Measurements from ENCODE around the gene SPATA19. TPM values are rescaled to one million over a fixed set of nuclear protein-coding genes. Genes with fewer than 3 reads are reported as not detected.

SPATA19 gene
- total and polyA plus RNA-seq, 2 of the 4 experiments (the other 2 are of a cell fraction), result not detected

DNA sequence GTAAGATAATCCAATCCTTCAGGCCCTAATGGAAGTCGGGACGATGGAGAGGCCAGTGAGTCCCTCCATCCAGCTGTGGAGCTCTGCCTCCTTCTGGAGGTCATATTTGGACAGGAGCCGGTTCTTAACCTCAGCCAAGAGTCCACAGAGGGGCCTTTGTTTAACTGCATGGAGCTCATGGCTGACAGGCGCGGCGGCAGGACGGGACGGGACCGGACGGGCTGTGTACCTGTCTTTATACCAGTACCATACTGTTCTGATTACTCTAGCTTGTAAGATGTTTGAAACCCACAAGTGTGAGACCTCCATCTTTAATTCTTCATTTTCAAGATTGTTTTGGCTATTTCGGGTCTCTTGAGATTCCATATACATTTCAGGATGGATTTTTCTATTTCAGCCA, 20.2 kb upstream of the SPATA19 start:
- no peak overlapping the region for H3K18ac ChIP-seq (ENCODE audit: low read depth, low read length)
- no peak overlapping the region for H2BK5ac ChIP-seq (ENCODE audit: low read depth, low read length, poor library complexity, severe bottlenecking)
- no peak overlapping the region for H2AK5ac ChIP-seq (ENCODE audit: low read depth, low read length)
- H3K9me3 ChIP-seq (ENCODE audit: control insufficient read depth, insufficient read depth, low read length), result peaks cover 16% of the 10 kb centered on the region
- in situ Hi-C loops (cut with MboI; ENCODE audit: low sequenced_read_pairs), result no loop called here
- dilution Hi-C loops (cut with HindIII; ENCODE audit: low sequenced_read_pairs, unreplicated experiment), result no loop called here
- H3K79me1 ChIP-seq (ENCODE audit: low read depth in 1 of 2, low read length in 2 of 2), result no peaks in the 10 kb centered on the region
- no peak for TF ChIP-seq MXI1 (IDR thresholded peaks at IDR 0.05; ENCODE audit: borderline replicate concordance, low read depth, low read length)
- TF ChIP-seq USF2 (IDR thresholded peaks at IDR 0.05; ENCODE audit: low read depth, low read length), result no peak
- no peak for TF ChIP-seq MAFK (IDR thresholded peaks at IDR 0.05; ENCODE audit: low read depth, low read length)
- TF ChIP-seq POLR2A (IDR thresholded peaks at IDR 0.05; ENCODE audit: low read depth, low read length), result no peak
- no peak for TF ChIP-seq FOS (IDR thresholded peaks at IDR 0.05; ENCODE audit: low read depth, low read length)
- no peak for TF ChIP-seq CHD1 (IDR thresholded peaks at IDR 0.05; ENCODE audit: low read depth, low read length)
- no peak for TF ChIP-seq CTCF (conservative IDR thresholded peaks at IDR 0.05; ENCODE audit: low read depth, low read length)
- TF ChIP-seq MAZ (IDR thresholded peaks at IDR 0.05; ENCODE audit: borderline replicate concordance, low read depth, low read length), result no peak
- TF ChIP-seq RCOR1 (IDR thresholded peaks at IDR 0.05; ENCODE audit: insufficient replicate concordance, low read length), result no peak
- TF ChIP-seq RAD21 (IDR thresholded peaks at IDR 0.05; ENCODE audit: low read length), result no peak
- TF ChIP-seq BHLHE40 (IDR thresholded peaks at IDR 0.05; ENCODE audit: low read depth, low read length), result no peak
- TF ChIP-seq CEBPB (IDR thresholded peaks at IDR 0.05; ENCODE audit: low read depth, low read length), result no peak
- no peak for TF ChIP-seq SMC3 (IDR thresholded peaks at IDR 0.05; ENCODE audit: low read depth, low read length)
- TF ChIP-seq, protein P1, sequence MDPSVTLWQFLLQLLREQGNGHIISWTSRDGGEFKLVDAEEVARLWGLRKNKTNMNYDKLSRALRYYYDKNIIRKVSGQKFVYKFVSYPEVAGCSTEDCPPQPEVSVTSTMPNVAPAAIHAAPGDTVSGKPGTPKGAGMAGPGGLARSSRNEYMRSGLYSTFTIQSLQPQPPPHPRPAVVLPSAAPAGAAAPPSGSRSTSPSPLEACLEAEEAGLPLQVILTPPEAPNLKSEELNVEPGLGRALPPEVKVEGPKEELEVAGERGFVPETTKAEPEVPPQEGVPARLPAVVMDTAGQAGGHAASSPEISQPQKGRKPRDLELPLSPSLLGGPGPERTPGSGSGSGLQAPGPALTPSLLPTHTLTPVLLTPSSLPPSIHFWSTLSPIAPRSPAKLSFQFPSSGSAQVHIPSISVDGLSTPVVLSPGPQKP (IDR thresholded peaks at IDR 0.05; ENCODE audit: borderline replicate concordance, low read depth, low read length), result no peak
- TF ChIP-seq RFX5 (IDR thresholded peaks at IDR 0.05; ENCODE audit: low read depth, low read length), result no peak
- no peak for TF ChIP-seq NFE2L2 (IDR thresholded peaks at IDR 0.05; ENCODE audit: low read depth, low read length)
- ATAC-seq (ENCODE audit: low read depth), result no peak
- no peak overlapping the region for H3K4me3 ChIP-seq (ENCODE audit: insufficient read depth, low read depth, low read length)
- no peak for DNase-seq
- H3K36me3 ChIP-seq (ENCODE audit: control insufficient read depth, insufficient read depth, low read length), result no peaks in the 10 kb centered on the region
- H3K27ac ChIP-seq (ENCODE audit: insufficient read depth, low read length), result no peak overlapping the region
- no peaks in the 10 kb centered on the region for H3K27me3 ChIP-seq (ENCODE audit: control insufficient read depth, insufficient read depth, low read length)
- H2BK120ac ChIP-seq (ENCODE audit: low read depth, low read length), result no peak overlapping the region
- CTCF ChIA-PET, result no interaction called here
- H2BK20ac ChIP-seq (ENCODE audit: low read depth, low read length), result no peak overlapping the region
- POLR2A ChIA-PET (ENCODE audit: unreplicated experiment), result no interaction called here
- H2AK9ac ChIP-seq (replicated peaks; ENCODE audit: low read depth, low read length, poor library complexity), result no peak overlapping the region
- no peak overlapping the region for H3K9ac ChIP-seq (ENCODE audit: low read depth, low read length)
- H2AFZ ChIP-seq (replicated peaks; ENCODE audit: low read length, poor library complexity), result no peak overlapping the region
- H3K56ac ChIP-seq (ENCODE audit: extremely low read depth, insufficient read depth, low read length), result no peak overlapping the region
- H3K4me1 ChIP-seq (ENCODE audit: control insufficient read depth, insufficient read depth, low read length), result no peaks in the 10 kb centered on the region
- no peak overlapping the region for H3K4ac ChIP-seq (ENCODE audit: low read depth, low read length)
- no peak overlapping the region for H3K23ac ChIP-seq (ENCODE audit: low read depth, low read length)
- H4K91ac ChIP-seq (ENCODE audit: insufficient read depth, low read depth, low read length), result no peak overlapping the region
- H3K9me1 ChIP-seq (ENCODE audit: insufficient read depth, low read length), result no peaks in the 10 kb centered on the region
- H4K8ac ChIP-seq (ENCODE audit: low read depth in 2 of 2, low read length in 2 of 2), result no peak overlapping the region
- intact Hi-C loops (cut with micrococcal nuclease), result no loop called here
- no peak overlapping the region for H4K5ac ChIP-seq (ENCODE audit: low read depth, low read length)
- 80% methylated on average over 1 of the region's 11 CpGs; no CpG with 5 or more reads in 1 of the 2 experiments for WGBS, 2 experiments (ENCODE audit: extremely low coverage in 2 of 2, insufficient read length in 1 of 2)
- H3K14ac ChIP-seq (replicated peaks; ENCODE audit: low read depth, low read length), result no peak overlapping the region
- no peak overlapping the region for H2BK15ac ChIP-seq (ENCODE audit: low read depth, low read length)
- BruUV-seq (replicated peaks), result no TSS peak
- no peaks in the 10 kb centered on the region for H4K20me1 ChIP-seq (ENCODE audit: insufficient read depth, low read length)
- H3K4me2 ChIP-seq (ENCODE audit: low read depth, low read length), result no peak overlapping the region
